Right ventricle myocardium inferior (tissue), 1 donor: Measurements from ENCODE around the gene GRIN1. TPM values are rescaled to one million over a fixed set of nuclear protein-coding genes. Genes with fewer than 3 reads are reported as not detected.
A peak's percentile ranks its signal among the peaks of the same experiment; 100 is the strongest.

Source experiments
- ATAC-seq: fragments of 200-7000 bp; cut with Tn5 transposase; one replicate; pipeline ENCODE4 v1.9.1; 2020; ENCODE audit warnings: mild to moderate bottlenecking, moderate library complexity
- DNase-seq: peaks from one replicate; pipeline ENCODE4 v3.0.0; 2021; ENCODE audit errors: missing footprints
- intact Hi-C: fragments of 100-400 bp; cut with DNase I; formaldehyde crosslinking; loops from one replicate; pipeline ENCODE4 v1.11.0; 2022
- microRNA-seq: library from miRNA; unstranded; fragments of <30 nt; microRNA quantifications from one replicate; pipeline ENCODE4 v1.2.0, GENCODE V29; 2020
- total RNA-seq: library from RNA; stranded (reverse); fragmentation: NEBNext Ultra II Directional; extraction: Animal tissue kit (Norgen Biotek cat#: 25700); gene quantifications from one replicate; pipeline ENCODE4 v1.2.1, GENCODE V29; 2021
- donor health status: DM: no; HTN: yes; CAD: no; lungs with severe emphysema.

The GRIN1 gene
- total RNA-seq, 1 donor from 2014 or later = not detected

GRCh38 chr9:137216188-137216965 lies 77.4 kb downstream of the GRIN1 start:
- intact Hi-C loops = no loop called here
- no peak for ATAC-seq
- DNase-seq = no peak

GRCh38 chr9:137217276-137218211 lies 78.6 kb downstream of the GRIN1 start:
- ATAC-seq = peak; percentile 63
- intact Hi-C loops = no loop called here
- peak; percentile 83 for DNase-seq

DNA sequence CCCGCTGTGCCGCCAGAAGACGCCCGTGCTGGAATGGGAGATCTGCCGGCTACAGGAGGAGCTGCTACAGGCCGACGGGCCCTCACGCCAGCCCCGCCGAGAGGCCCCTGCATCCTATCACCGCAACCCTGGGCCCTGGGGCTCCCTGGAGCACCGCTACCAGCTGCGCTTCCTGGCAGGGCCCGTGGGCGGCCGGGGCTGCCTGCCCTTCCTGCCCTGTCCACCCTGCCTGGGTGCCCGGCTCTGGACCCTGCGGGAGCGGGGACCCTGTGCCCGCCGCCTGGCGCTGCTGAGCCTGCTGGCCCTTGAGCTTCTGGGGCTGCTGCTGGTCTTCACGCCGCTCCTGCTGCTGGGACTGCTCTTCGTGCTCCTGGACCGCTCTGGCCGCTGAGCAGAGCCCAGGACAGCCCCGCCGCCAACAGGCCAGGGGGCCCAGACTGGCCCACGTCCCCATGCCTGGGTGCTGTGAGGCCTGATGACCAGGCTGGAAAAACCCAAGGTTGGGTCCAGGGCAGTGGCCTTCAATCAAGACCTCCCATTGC lies 79.3 kb downstream of the GRIN1 start:
- no peak for ATAC-seq
- no peak for DNase-seq
- intact Hi-C loops = no loop called here

Small RNA genes within 50 kb of the gene (microRNA-seq; reads per million reads assigned to microRNA genes)
- not detected for gene MIR3621

Other genes with a start within 250 kb of the GRIN1 start
- 143 TPM for gene FBXW5, start 194.4 kb upstream of the GRIN1 start, total RNA-seq
- gene C8G, start 193.9 kb upstream of the GRIN1 start, total RNA-seq = 1.3 TPM
- 2.9 TPM for gene LCN12, start 186.9 kb upstream of the GRIN1 start, total RNA-seq
- gene PTGDS, start 161.7 kb upstream of the GRIN1 start, total RNA-seq = 6,282 TPM
- 8.6 TPM for gene LCNL1, start 156.2 kb upstream of the GRIN1 start, total RNA-seq
- gene PAXX, start 146.7 kb upstream of the GRIN1 start, total RNA-seq = 26.9 TPM
- 1.1 TPM for gene CLIC3, start 142.6 kb upstream of the GRIN1 start, total RNA-seq
- gene ABCA2, start 110.9 kb upstream of the GRIN1 start, total RNA-seq = 28.2 TPM
- 0.11 TPM for gene FUT7, start 107.1 kb upstream of the GRIN1 start, total RNA-seq
- gene NPDC1, start 93.0 kb upstream of the GRIN1 start, total RNA-seq = 69.0 TPM
- gene ENTPD2, start 85.1 kb upstream of the GRIN1 start, total RNA-seq = 2.7 TPM
- 0.22 TPM for gene SAPCD2, start 68.6 kb upstream of the GRIN1 start, total RNA-seq
- gene UAP1L1, start 61.6 kb upstream of the GRIN1 start, total RNA-seq = 13.6 TPM
- 20.4 TPM for gene MAN1B1, start 52.2 kb upstream of the GRIN1 start, total RNA-seq
- 143 TPM for gene DPP7, start 24.4 kb upstream of the GRIN1 start, total RNA-seq
- gene LRRC26, start 30.9 kb downstream of the GRIN1 start, total RNA-seq = not detected
- not detected for gene TMEM210, start 32.9 kb downstream of the GRIN1 start, total RNA-seq
- 35.0 TPM for gene ANAPC2, start 49.4 kb downstream of the GRIN1 start, total RNA-seq
- 70.7 TPM for gene SSNA1, start 49.5 kb downstream of the GRIN1 start, total RNA-seq
- 27.9 TPM for gene TPRN, start 61.6 kb downstream of the GRIN1 start, total RNA-seq
- gene TMEM203, start 66.5 kb downstream of the GRIN1 start, total RNA-seq = 44.6 TPM
- 5.9 TPM for gene NDOR1, start 66.5 kb downstream of the GRIN1 start, total RNA-seq
- 26.0 TPM for gene RNF208, start 83.1 kb downstream of the GRIN1 start, total RNA-seq
- not detected for gene CYSRT1, start 86.0 kb downstream of the GRIN1 start, total RNA-seq
- gene RNF224, start 88.3 kb downstream of the GRIN1 start, total RNA-seq = not detected
- gene SLC34A3, start 91.7 kb downstream of the GRIN1 start, total RNA-seq = not detected
- 620 TPM for gene TUBB4B, start 102.1 kb downstream of the GRIN1 start, total RNA-seq
- 1.4 TPM for gene STPG3, start 112.1 kb downstream of the GRIN1 start, total RNA-seq
- 37.9 TPM for gene NELFB, start 116.2 kb downstream of the GRIN1 start, total RNA-seq
- 16.5 TPM for gene TOR4A, start 138.6 kb downstream of the GRIN1 start, total RNA-seq
- 4.7 TPM for gene NRARP, start 163.1 kb downstream of the GRIN1 start, total RNA-seq